Muscle layer of duodenum (tissue), 2 donors: ENCODE data around the gene PARP14.

ENCODE experiments used
- H3K27ac ChIP-seq: one replicate; pipeline ENCODE4 v1.7.0; 2013; ENCODE audit warnings: mild to moderate bottlenecking, low read length
- H3K27me3 ChIP-seq: one replicate; pipeline ENCODE4 v1.7.0; 2013; ENCODE audit warnings: low read depth, mild to moderate bottlenecking, control low read depth, low read length
- H3K36me3 ChIP-seq, 2 donors: one replicate each; pipeline ENCODE4 v1.7.0; 2013; ENCODE audit warnings: low read length in 2 of 2, control low read depth in 1 of 2, mild to moderate bottlenecking in 1 of 2; ENCODE audit not compliant: insufficient read depth in 2 of 2, control insufficient read depth in 1 of 2
- H3K4me1 ChIP-seq, 2 donors: one replicate each; pipeline ENCODE4 v1.7.0; 2013; ENCODE audit warnings: low read length in 2 of 2, mild to moderate bottlenecking in 2 of 2, control low read depth in 1 of 2, moderate library complexity in 1 of 2; ENCODE audit not compliant: insufficient read depth in 2 of 2, control insufficient read depth in 1 of 2
- H3K4me3 ChIP-seq, 2 donors: one replicate each; pipeline ENCODE4 v1.7.0; 2013; ENCODE audit warnings: low read length in 2 of 2, low read depth in 1 of 2, mild to moderate bottlenecking in 1 of 2
- H3K9me3 ChIP-seq, 2 donors: one replicate each; pipeline ENCODE4 v1.7.0; 2013; ENCODE audit warnings: low read length in 2 of 2, control low read depth in 1 of 2, mild to moderate bottlenecking in 1 of 2; ENCODE audit not compliant: control insufficient read depth in 1 of 2
- donor health status: healthy.

The PARP14 gene

GRCh38 chr3:122758877-122759560, 78.4 kb downstream of the PARP14 start:
- Histone ChIP-seq H3K4me1 (peaks cover 0 to 4% of the 10 kb centered on the region in 2 donors), H3K36me3 (peaks cover 11% of the 10 kb centered on the region in 2 donors), H3K27ac (no peak overlapping the region), H3K9me3 (no peaks in the 10 kb centered on the region), H3K27me3 (no peaks in the 10 kb centered on the region), H3K4me3 (no peak overlapping the region)

- Histone ChIP-seq H3K27me3 (no peaks in the 10 kb centered on the region), H3K36me3 (peaks cover 0 to 7% of the 10 kb centered on the region in 2 donors), H3K9me3 (no peaks in the 10 kb centered on the region), H3K4me1 (peaks cover 0 to 4% of the 10 kb centered on the region in 2 donors), H3K27ac (no peak overlapping the region), H3K4me3 (no peak overlapping the region)
Measured at GRCh38 chr3:122760453-122761271, 80.0 kb downstream of the PARP14 start.

GRCh38 chr3:122766430-122766829, 85.8 kb downstream of the PARP14 start:
- Histone ChIP-seq H3K4me1 (peaks cover 0 to 1% of the 10 kb centered on the region in 2 donors), H3K36me3 (peaks cover 0 to 19% of the 10 kb centered on the region in 2 donors), H3K9me3 (no peaks in the 10 kb centered on the region), H3K27ac (no peak overlapping the region), H3K27me3 (no peaks in the 10 kb centered on the region), H3K4me3 (no peak overlapping the region)

GRCh38 chr3:122767540-122768372, 87.1 kb downstream of the PARP14 start:
- Histone ChIP-seq H3K4me3 (no peak overlapping the region), H3K27me3 (no peaks in the 10 kb centered on the region), H3K9me3 (no peaks in the 10 kb centered on the region), H3K36me3 (peaks cover 0 to 19% of the 10 kb centered on the region in 2 donors), H3K27ac (peak overlapping the region; percentile 6), H3K4me1 (no peaks in the 10 kb centered on the region)

- H3K9me3 ChIP-seq = no peaks in the 10 kb centered on the region
- no peak overlapping the region for H3K4me3 ChIP-seq
- H3K36me3 ChIP-seq = peaks cover 0 to 24% of the 10 kb centered on the region in 2 donors
- no peaks in the 10 kb centered on the region for H3K27me3 ChIP-seq
- no peaks in the 10 kb centered on the region for H3K4me1 ChIP-seq
- no peak overlapping the region for H3K27ac ChIP-seq
Measured at GRCh38 chr3:122770521-122771202, 90.0 kb downstream of the PARP14 start.

GRCh38 chr3:122772827-122773226, 92.2 kb downstream of the PARP14 start:
- Histone ChIP-seq H3K4me1 (no peaks in the 10 kb centered on the region), H3K9me3 (no peaks in the 10 kb centered on the region), H3K27me3 (no peaks in the 10 kb centered on the region), H3K36me3 (peaks cover 0 to 22% of the 10 kb centered on the region in 2 donors), H3K4me3 (no peak overlapping the region), H3K27ac (no peak overlapping the region)

- Histone ChIP-seq H3K27ac (no peak overlapping the region), H3K27me3 (no peaks in the 10 kb centered on the region), H3K9me3 (no peaks in the 10 kb centered on the region), H3K4me3 (no peak overlapping the region), H3K4me1 (no peaks in the 10 kb centered on the region), H3K36me3 (peaks cover 0 to 14% of the 10 kb centered on the region in 2 donors)
Measured at GRCh38 chr3:122773944-122774509, 93.4 kb downstream of the PARP14 start.

GRCh38 chr3:122774564-122774963, 93.9 kb downstream of the PARP14 start:
- Histone ChIP-seq H3K27ac (no peak overlapping the region), H3K27me3 (no peaks in the 10 kb centered on the region), H3K4me3 (no peak overlapping the region), H3K4me1 (no peaks in the 10 kb centered on the region), H3K9me3 (no peaks in the 10 kb centered on the region), H3K36me3 (peaks cover 0 to 13% of the 10 kb centered on the region in 2 donors)

- Histone ChIP-seq H3K27ac (no peak overlapping the region), H3K4me3 (no peak overlapping the region), H3K4me1 (no peaks in the 10 kb centered on the region), H3K36me3 (peaks cover 0 to 4% of the 10 kb centered on the region in 2 donors), H3K27me3 (no peaks in the 10 kb centered on the region), H3K9me3 (no peaks in the 10 kb centered on the region)
Measured at GRCh38 chr3:122776675-122777468, 96.2 kb downstream of the PARP14 start.

GRCh38 chr3:122777563-122777962, 96.9 kb downstream of the PARP14 start:
- H3K4me3 ChIP-seq = no peak overlapping the region
- no peaks in the 10 kb centered on the region for H3K9me3 ChIP-seq
- H3K27me3 ChIP-seq = no peaks in the 10 kb centered on the region
- peaks cover 0 to 4% of the 10 kb centered on the region in 2 donors for H3K36me3 ChIP-seq
- no peak overlapping the region for H3K27ac ChIP-seq
- no peaks in the 10 kb centered on the region for H3K4me1 ChIP-seq
